Kidney (tissue), 14 donors: ENCODE measurements around the gene NOTCH2. TPM values are rescaled to one million over a fixed set of nuclear protein-coding genes. Genes with fewer than 3 reads are reported as not detected.

Experiments
- DNase-seq, 5 donors: peaks; one replicate each; pipeline ENCODE4 v3.0.0-alpha.2; 2013 to 2020
- FAIRE-seq: peaks from 2 replicates; lab custom pipeline; 2012; peaks lifted over from hg19 to GRCh38; lab: Jason Lieb, UNC
- H3K27ac ChIP-seq, 2 donors: one replicate each; pipeline ENCODE4 v1.7.0; 2013; ENCODE audit warnings: low read depth in 2 of 2, low read length in 2 of 2, inconsistent platforms in 1 of 2
- H3K27me3 ChIP-seq: one replicate; pipeline ENCODE4 v1.7.1; 2013; ENCODE audit warnings: low read length, inconsistent platforms; ENCODE audit not compliant: control insufficient read depth, insufficient read depth
- H3K36me3 ChIP-seq, 3 donors: one replicate each; pipeline versions ENCODE4 v1.7.0 to v1.7.1; 2013; ENCODE audit warnings: low read length in 3 of 3, control low read depth in 1 of 3, inconsistent platforms in 1 of 3; ENCODE audit not compliant: insufficient read depth in 3 of 3, control insufficient read depth in 2 of 3
- H3K4me1 ChIP-seq, 3 donors: one replicate each; pipeline versions ENCODE4 v1.7.0 to v1.7.1; 2013; ENCODE audit warnings: low read length in 3 of 3, inconsistent platforms in 1 of 3, low read depth in 1 of 3; ENCODE audit not compliant: control insufficient read depth in 2 of 3, insufficient read depth in 2 of 3
- H3K4me3 ChIP-seq, 3 donors: one replicate each; pipeline versions ENCODE4 v1.7.0 to v1.8.1; 2013; ENCODE audit warnings: low read length in 3 of 3, control low read depth in 1 of 3, inconsistent platforms in 1 of 3
- H3K9ac ChIP-seq, 3 donors: one replicate each; pipeline versions ENCODE4 v1.7.0 to v1.7.1; 2013; ENCODE audit warnings: low read length in 3 of 3, control low read depth in 1 of 3, inconsistent platforms in 1 of 3
- H3K9me3 ChIP-seq, 3 donors: one replicate each; pipeline versions ENCODE4 v1.7.0 to v1.7.1; 2013; ENCODE audit warnings: low read length in 3 of 3, control low read depth in 1 of 3, inconsistent platforms in 1 of 3; ENCODE audit not compliant: control insufficient read depth in 2 of 3, insufficient read depth in 1 of 3
- CTCF ChIP-seq: IDR thresholded peaks from 3 replicates; pipeline ENCODE4 v1.5.1; 2012; ENCODE audit warnings: mild to moderate bottlenecking, moderate library complexity, borderline replicate concordance; ENCODE audit not compliant: insufficient read depth; ENCODE audit errors: extremely low read depth
- intact Hi-C: fragments of 100-400 bp; cut with DNase I; formaldehyde crosslinking; loops from one replicate; pipeline ENCODE4 v1.11.1; 2022
- polyA plus RNA-seq: library from polyadenylated mRNA; stranded (reverse); fragments of 350-450 nt; fragmentation: Illumina TruSeq; extraction: RNeasy Lipid Tissue Mini Kit (QIAGEN cat#74804); gene quantifications from one replicate; pipeline ENCODE4 v1.2.3, GENCODE V29; 2014; ENCODE audit warnings: low read depth, low replicate concordance; ENCODE audit not compliant: insufficient read depth
- total RNA-seq: library from RNA; stranded (reverse); fragmentation: NEBNext Ultra II Directional; extraction: Animal tissue kit (Norgen Biotek cat#: 25700); gene quantifications from one replicate; pipeline ENCODE4 v1.2.1, GENCODE V29; 2021
- donor health status: control.
- donor health status: control.
- donor health status: control.
- donor health status: control.
- donor health status: control.
- donor health status: DM: yes; HTN: yes; CAD: no.
- donor health status: Normal renal cell carcinoma (clear cell type).

NOTCH2 gene
- total and polyA plus RNA-seq, 2 donors from 2014 or later = 4.9 to 113 TPM

- H3K9ac ChIP-seq = no peak overlapping the region
- H3K4me1 ChIP-seq = peaks cover 0 to 4% (median 0%) of the 10 kb centered on the region in 3 donors
- FAIRE-seq = no peak
- no peak overlapping the region for H3K4me3 ChIP-seq
- H3K27me3 ChIP-seq = no peaks in the 10 kb centered on the region
- intact Hi-C loops = no loop called here
- H3K36me3 ChIP-seq = no peaks in the 10 kb centered on the region
- peak in 3 of 5 donors; percentile 24 to 76 (median 65) for DNase-seq
- no peaks in the 10 kb centered on the region for H3K9me3 ChIP-seq
- no peak overlapping the region for H3K27ac ChIP-seq
- TF ChIP-seq CTCF = no peak
These were observed 196.1 kb downstream of the NOTCH2 start for GRCh38 chr1:119873135-119874015.

- no peak overlapping the region for H3K9ac ChIP-seq
- no peak for FAIRE-seq
- H3K36me3 ChIP-seq = no peaks in the 10 kb centered on the region
- H3K4me3 ChIP-seq = no peak overlapping the region
- H3K9me3 ChIP-seq = no peaks in the 10 kb centered on the region
- no peak for TF ChIP-seq CTCF
- H3K27ac ChIP-seq = no peak overlapping the region
- H3K4me1 ChIP-seq = peaks cover 0 to 4% (median 0%) of the 10 kb centered on the region in 3 donors
- no peak for DNase-seq
- H3K27me3 ChIP-seq = no peaks in the 10 kb centered on the region
- intact Hi-C loops = no loop called here
These were observed 197.6 kb downstream of the NOTCH2 start for GRCh38 chr1:119871881-119872280.

GRCh38 chr1:119870917-119871596 lies 198.4 kb downstream of the NOTCH2 start:
- DNase-seq = peak; percentile 85 to 92 (median 91)
- TF ChIP-seq CTCF = peak; percentile 86
- Histone ChIP-seq H3K9me3 (no peaks in the 10 kb centered on the region), H3K4me3 (peak overlapping the region in 1 of 3 donors; percentile 45), H3K9ac (no peak overlapping the region), H3K27me3 (no peaks in the 10 kb centered on the region), H3K4me1 (peaks cover 0 to 4% (median 0%) of the 10 kb centered on the region in 3 donors), H3K27ac (no peak overlapping the region), H3K36me3 (no peaks in the 10 kb centered on the region)
- FAIRE-seq = no peak
- intact Hi-C loops = no loop called here
